ENCODE measurements around the gene HFM1.

The HFM1 gene

GRCh38 chr1:91346824-91347223, 57.8 kb downstream of the HFM1 start:
- TF ChIP-seq NFIC (IDR thresholded peaks at IDR 0.05) = no peak
- no peak for TF ChIP-seq ZBTB7A (IDR thresholded peaks at IDR 0.05; ENCODE audit: low read depth)
- no peak for TF ChIP-seq TAF1 (IDR thresholded peaks at IDR 0.05; ENCODE audit: low read depth)
- no peak for TF ChIP-seq YY1 (IDR thresholded peaks at IDR 0.05; ENCODE audit: low read depth)
- no peak for TF ChIP-seq CEBPB (IDR thresholded peaks at IDR 0.05)
- TF ChIP-seq EGR1 (IDR thresholded peaks at IDR 0.05) = no peak
- TF ChIP-seq TCF12 (IDR thresholded peaks at IDR 0.05; ENCODE audit: low read depth) = no peak
- TF ChIP-seq RAD21 (IDR thresholded peaks at IDR 0.05; ENCODE audit: low read depth) = no peak
- no peak for TF ChIP-seq EP300 (IDR thresholded peaks at IDR 0.05; ENCODE audit: borderline replicate concordance)

GRCh38 chr1:91345395-91346005, 59.1 kb downstream of the HFM1 start:
- no peak for TF ChIP-seq EGR1 (IDR thresholded peaks at IDR 0.05)
- no peak for TF ChIP-seq EP300 (IDR thresholded peaks at IDR 0.05; ENCODE audit: borderline replicate concordance)
- TF ChIP-seq USF1 (IDR thresholded peaks at IDR 0.05) = no peak
- no peak for TF ChIP-seq CEBPB (IDR thresholded peaks at IDR 0.05)
- no peak for TF ChIP-seq TAF1 (IDR thresholded peaks at IDR 0.05; ENCODE audit: low read depth)
- TF ChIP-seq TCF12 (IDR thresholded peaks at IDR 0.05; ENCODE audit: low read depth) = no peak
- no peak for TF ChIP-seq YY1 (IDR thresholded peaks at IDR 0.05; ENCODE audit: low read depth)

GRCh38 chr1:91338501-91338900, 66.1 kb downstream of the HFM1 start:
- no peak for TF ChIP-seq YY1 (IDR thresholded peaks at IDR 0.05; ENCODE audit: low read depth)
- no peak for TF ChIP-seq REST (IDR thresholded peaks at IDR 0.05; ENCODE audit: low read depth)
- TF ChIP-seq USF1 (IDR thresholded peaks at IDR 0.05) = no peak
- no peak for TF ChIP-seq EP300 (IDR thresholded peaks at IDR 0.05; ENCODE audit: borderline replicate concordance)
- TF ChIP-seq EGR1 (IDR thresholded peaks at IDR 0.05) = no peak
- TF ChIP-seq NFIC (IDR thresholded peaks at IDR 0.05) = no peak
- no peak for TF ChIP-seq TAF1 (IDR thresholded peaks at IDR 0.05; ENCODE audit: low read depth)
- no peak for TF ChIP-seq ZBTB7A (IDR thresholded peaks at IDR 0.05; ENCODE audit: low read depth)
- no peak for TF ChIP-seq CREB1 (IDR thresholded peaks at IDR 0.05; ENCODE audit: low read depth)
- no peak for TF ChIP-seq TEAD4 (IDR thresholded peaks at IDR 0.05)
- no peak for TF ChIP-seq CEBPB (IDR thresholded peaks at IDR 0.05)
- TF ChIP-seq MAX (IDR thresholded peaks at IDR 0.05) = no peak
- no peak for TF ChIP-seq RAD21 (IDR thresholded peaks at IDR 0.05; ENCODE audit: low read depth)
- TF ChIP-seq FOXM1 (IDR thresholded peaks at IDR 0.05; ENCODE audit: borderline replicate concordance, low read depth) = no peak
- TF ChIP-seq TCF12 (IDR thresholded peaks at IDR 0.05; ENCODE audit: low read depth) = no peak

- TF ChIP-seq REST (IDR thresholded peaks at IDR 0.05; ENCODE audit: low read depth) = no peak
- no peak for TF ChIP-seq CREB1 (IDR thresholded peaks at IDR 0.05; ENCODE audit: low read depth)
- no peak for TF ChIP-seq NFIC (IDR thresholded peaks at IDR 0.05)
- TF ChIP-seq CEBPB (IDR thresholded peaks at IDR 0.05) = no peak
- no peak for TF ChIP-seq RAD21 (IDR thresholded peaks at IDR 0.05; ENCODE audit: low read depth)
- TF ChIP-seq MAX (IDR thresholded peaks at IDR 0.05) = no peak
- no peak for TF ChIP-seq EP300 (IDR thresholded peaks at IDR 0.05; ENCODE audit: borderline replicate concordance)
- no peak for TF ChIP-seq YY1 (IDR thresholded peaks at IDR 0.05; ENCODE audit: low read depth)
- TF ChIP-seq TEAD4 (IDR thresholded peaks at IDR 0.05) = no peak
- TF ChIP-seq FOXM1 (IDR thresholded peaks at IDR 0.05; ENCODE audit: borderline replicate concordance, low read depth) = no peak
These were observed 69.0 kb downstream of the HFM1 start for GRCh38 chr1:91335603-91336002.

- TF ChIP-seq RAD21 (IDR thresholded peaks at IDR 0.05; ENCODE audit: low read depth) = no peak
- TF ChIP-seq NFIC (IDR thresholded peaks at IDR 0.05) = no peak
- TF ChIP-seq TCF12 (IDR thresholded peaks at IDR 0.05; ENCODE audit: low read depth) = no peak
- TF ChIP-seq CREB1 (IDR thresholded peaks at IDR 0.05; ENCODE audit: low read depth) = no peak
- TF ChIP-seq FOXM1 (IDR thresholded peaks at IDR 0.05; ENCODE audit: borderline replicate concordance, low read depth) = no peak
- TF ChIP-seq CEBPB (IDR thresholded peaks at IDR 0.05) = no peak
- TF ChIP-seq TAF1 (IDR thresholded peaks at IDR 0.05; ENCODE audit: low read depth) = no peak
- TF ChIP-seq ZBTB7A (IDR thresholded peaks at IDR 0.05; ENCODE audit: low read depth) = no peak
- no peak for TF ChIP-seq YY1 (IDR thresholded peaks at IDR 0.05; ENCODE audit: low read depth)
- no peak for TF ChIP-seq REST (IDR thresholded peaks at IDR 0.05; ENCODE audit: low read depth)
- TF ChIP-seq USF1 (IDR thresholded peaks at IDR 0.05) = no peak
These were observed 69.8 kb downstream of the HFM1 start for GRCh38 chr1:91334856-91335255.
